ENCODE measurements around the gene WNT7B. TPM values are rescaled to one million over a fixed set of nuclear protein-coding genes. Genes with fewer than 3 reads are reported as not detected.

WNT7B gene
- total RNA-seq, 4 donors from 2014 or later: not detected

DNA sequence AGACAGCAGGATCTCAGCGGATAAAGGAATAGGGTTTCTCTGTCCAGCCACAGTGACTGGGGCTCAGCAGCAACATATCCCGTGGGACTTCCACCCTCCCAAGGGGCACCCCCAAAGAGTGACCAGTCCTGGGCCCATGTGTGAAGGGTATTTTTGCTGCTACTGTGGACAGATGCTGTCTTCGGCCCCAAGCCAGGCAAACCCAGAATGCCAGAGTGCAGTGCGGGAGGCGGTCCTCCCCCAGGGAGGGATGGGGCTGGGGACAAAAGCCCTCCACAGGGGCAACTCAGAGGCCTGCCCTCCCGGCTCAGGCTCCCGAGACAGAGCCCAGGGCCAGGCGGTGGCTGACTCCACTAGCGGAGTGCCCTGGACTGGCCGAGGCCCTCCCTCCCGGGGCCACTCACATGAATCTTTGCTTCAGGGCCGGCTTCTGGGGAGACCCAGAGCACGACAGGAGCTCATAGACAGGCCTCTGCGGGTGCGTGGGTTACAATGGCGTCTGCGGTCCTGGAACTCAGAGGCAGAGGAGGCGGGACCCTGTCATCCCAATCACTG lies 34.7 kb upstream of the WNT7B start:
- TF ChIP-seq, protein P1, sequence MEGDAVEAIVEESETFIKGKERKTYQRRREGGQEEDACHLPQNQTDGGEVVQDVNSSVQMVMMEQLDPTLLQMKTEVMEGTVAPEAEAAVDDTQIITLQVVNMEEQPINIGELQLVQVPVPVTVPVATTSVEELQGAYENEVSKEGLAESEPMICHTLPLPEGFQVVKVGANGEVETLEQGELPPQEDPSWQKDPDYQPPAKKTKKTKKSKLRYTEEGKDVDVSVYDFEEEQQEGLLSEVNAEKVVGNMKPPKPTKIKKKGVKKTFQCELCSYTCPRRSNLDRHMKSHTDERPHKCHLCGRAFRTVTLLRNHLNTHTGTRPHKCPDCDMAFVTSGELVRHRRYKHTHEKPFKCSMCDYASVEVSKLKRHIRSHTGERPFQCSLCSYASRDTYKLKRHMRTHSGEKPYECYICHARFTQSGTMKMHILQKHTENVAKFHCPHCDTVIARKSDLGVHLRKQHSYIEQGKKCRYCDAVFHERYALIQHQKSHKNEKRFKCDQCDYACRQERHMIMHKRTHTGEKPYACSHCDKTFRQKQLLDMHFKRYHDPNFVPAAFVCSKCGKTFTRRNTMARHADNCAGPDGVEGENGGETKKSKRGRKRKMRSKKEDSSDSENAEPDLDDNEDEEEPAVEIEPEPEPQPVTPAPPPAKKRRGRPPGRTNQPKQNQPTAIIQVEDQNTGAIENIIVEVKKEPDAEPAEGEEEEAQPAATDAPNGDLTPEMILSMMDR (IDR thresholded peaks at IDR 0.05; ENCODE audit: low read depth): no peak

DNA sequence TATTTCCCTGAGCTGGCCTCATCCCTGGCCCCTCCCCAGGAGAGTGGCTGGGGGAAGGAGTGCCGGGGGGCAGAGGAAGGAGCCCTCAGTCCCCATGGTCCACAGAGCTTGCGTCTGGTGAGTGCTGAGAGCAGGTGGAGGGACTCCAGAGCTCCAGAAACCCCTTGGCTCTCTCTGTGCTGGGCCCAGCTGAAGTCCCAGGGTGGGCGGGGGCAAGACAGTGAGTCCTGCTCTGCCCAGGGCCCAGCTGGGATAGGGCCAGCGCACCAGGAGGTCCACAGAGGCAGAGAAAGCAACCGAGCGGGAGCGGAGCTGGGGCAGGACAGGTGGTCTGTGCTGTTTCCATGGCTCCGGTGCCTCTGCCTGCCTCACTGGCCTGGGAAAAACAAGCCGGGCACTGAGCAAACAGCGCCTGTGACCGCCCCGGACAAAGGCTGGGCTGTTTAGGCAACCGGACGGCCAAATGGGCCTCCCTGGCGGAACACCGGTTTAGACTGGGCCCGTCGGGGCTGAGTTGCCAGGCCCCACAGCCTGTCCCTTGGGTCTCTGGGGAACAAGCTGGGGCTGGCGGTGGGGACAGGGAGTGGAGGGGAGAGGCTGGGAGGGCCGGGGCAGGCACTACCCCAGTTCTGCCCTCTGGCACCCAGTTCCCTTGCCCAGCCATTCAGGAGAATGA lies 34.1 kb upstream of the WNT7B start:
- TF ChIP-seq, protein P1 (IDR thresholded peaks at IDR 0.05; ENCODE audit: low read depth): no peak

DNA sequence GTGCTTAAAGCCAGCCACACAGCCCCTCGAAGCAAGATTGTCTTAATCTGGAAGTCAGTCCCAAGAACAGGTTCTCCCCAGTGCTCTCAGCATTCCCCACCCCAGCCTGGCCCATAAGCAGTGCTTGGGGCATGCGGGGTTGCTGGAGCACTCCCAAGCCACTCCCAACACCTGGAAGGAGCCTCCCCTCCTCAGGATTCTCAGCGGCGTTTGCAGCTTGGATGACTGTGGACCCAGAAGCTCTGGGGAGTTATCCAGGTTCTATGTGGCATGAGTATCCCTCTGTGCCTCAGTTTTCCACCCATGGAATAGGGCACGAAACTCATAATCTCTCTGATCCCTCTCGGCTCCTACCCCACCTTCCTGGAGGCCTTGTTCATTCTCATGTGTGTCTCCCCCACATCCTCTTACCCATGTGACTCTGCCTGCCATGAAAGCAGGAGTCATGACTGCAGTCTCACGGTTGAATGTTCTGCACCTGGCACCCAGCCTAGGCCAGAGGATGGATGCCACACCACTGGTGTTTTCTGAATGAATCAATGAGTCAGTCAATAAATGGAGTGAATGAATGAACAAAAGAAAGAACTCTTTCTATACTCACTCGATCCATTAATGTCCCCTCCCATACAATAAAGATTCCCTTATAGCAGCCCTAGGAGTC lies 33.4 kb upstream of the WNT7B start:
- TF ChIP-seq, protein P1 (IDR thresholded peaks at IDR 0.05; ENCODE audit: low read depth): no peak

DNA sequence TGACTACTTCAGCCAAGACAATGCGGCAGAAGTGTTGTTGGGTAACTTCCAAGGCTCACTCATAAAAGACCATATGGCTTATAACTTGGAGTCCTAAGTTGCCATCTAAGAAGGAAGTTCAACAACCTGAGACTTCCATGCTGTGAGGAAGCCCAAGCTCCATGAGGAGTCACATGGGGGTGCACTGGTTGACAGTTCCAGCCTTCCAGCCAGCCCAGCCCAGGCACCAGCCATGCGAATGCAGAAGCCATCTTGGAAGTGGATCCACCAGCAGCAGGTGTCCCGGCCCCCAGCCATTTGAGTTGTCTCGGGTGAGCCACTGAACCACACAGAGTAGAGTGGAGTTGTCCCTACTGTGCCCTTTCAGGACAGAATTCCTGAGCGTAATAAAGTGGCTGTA lies 32.8 kb upstream of the WNT7B start:
- TF ChIP-seq, protein P1 (IDR thresholded peaks at IDR 0.05; ENCODE audit: low read depth): no peak

DNA sequence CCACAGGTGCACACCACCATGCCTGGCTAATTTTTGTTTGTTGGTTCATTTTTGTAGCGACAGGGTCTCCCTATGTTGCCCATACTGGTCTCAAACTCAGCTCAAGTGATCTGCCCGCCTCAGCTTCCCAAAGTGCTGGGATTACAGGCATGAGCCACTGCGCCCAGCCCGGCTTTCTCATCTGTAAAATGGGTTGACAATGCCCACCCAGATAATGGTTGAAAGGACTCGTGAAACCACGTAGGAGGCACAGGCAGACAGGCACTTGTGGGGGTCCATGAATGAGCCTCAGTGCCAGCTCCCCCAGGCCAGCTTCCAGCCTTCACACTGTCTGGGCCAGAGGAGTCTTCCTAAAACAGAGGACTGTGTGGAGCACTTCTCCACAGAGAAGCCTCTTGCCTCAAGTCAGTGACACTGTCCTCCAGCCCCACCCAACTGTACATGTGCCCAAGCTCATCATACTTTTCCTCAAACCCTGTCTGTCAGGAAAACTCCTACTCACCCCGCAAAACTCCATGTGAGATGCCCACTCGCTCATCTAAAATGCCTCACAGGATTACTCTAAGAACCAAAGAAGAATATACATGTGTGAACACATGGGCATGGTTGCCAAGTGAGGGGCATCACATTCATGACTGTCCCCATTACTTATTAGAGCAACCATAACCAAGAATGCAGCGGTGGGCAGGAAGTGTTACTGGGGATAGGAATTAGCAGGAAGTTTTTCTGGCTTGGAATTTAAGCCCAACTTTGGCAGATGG lies 32.1 kb upstream of the WNT7B start:
- TF ChIP-seq, protein P1 (IDR thresholded peaks at IDR 0.05; ENCODE audit: low read depth): no peak

DNA sequence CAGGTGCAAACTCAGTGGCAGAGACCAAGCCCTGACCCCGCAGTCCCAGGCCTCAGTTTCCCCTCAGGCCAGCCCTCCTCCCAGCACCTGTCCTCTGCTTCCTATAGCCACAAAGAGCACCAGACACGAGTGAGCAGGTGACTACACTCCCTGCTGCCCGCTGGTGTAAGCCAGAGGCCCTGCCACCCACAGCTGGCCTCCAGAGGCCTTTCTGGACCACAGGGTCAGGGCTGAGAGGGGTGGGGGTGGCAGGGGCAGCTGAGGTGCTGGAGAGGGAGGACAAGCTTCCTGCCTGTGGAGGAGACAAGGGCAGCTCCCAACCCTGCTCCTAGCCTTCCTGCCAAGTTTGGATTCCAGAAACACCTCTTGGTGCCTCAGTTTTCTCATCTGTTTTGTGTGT lies 31.3 kb upstream of the WNT7B start:
- TF ChIP-seq, protein P1 (IDR thresholded peaks at IDR 0.05; ENCODE audit: low read depth): no peak

DNA sequence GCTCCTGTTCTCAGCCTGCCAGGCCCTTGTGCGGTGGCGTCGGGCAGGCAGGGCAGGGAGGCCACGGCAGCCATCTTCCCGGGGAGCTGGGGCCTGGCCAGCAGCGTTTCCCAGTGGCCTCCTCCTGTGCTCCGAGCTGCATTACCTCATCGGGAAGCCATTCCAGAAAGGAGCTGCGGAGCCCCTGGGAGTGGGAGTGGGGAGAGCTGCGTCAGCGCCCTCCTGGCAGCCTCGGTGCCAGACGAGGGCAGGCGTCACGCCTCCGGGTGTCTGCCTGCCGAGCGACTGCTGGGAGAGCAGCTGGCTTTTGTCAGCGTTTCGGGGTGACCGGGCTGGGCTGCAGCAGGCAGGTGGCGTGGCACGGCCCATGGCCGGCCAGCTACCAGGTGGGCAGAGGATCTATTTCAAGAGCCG lies 30.9 kb upstream of the WNT7B start:
- TF ChIP-seq, protein P1 (IDR thresholded peaks at IDR 0.05; ENCODE audit: low read depth): no peak

Measured in subcutaneous adipose tissue (tissue), 4 donors.